A549 (cell line): ENCODE measurements around the gene PPP2R2C.

ENCODE experiments used
- POLR2A ChIP-seq: IDR thresholded peaks from 2 replicates; pipeline ENCODE4 v1.6.1; 2012; ENCODE audit warnings: mild to moderate bottlenecking, low read length
- TF ChIP-seq, protein P1 (sequence below): fragments of >200 bp; sonication (Bioruptor Twin); formaldehyde crosslinking; IDR thresholded peaks from 3 replicates; pipeline ENCODE4 v1.5.1; 2016

DNA sequence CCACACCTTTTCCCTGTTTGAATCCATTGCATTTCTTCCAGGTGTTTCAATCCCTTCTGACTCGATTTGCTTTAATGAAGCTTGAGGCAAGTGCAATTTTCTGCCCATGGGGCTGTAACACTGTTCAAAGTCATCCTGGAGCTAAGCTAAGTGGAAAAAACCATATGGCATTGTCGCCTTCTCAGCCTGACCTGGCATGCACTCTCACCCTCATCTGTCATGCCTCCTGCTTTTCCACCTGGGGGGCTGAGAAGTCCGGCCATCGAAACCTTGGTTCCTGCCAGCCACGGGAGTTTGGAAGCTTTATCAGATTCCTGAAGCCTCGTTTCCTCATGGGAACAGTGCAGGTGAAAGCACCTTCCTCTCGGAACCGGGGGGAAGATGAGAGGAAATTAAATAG lies 164.5 kb downstream of the PPP2R2C start:
- TF ChIP-seq, protein P1, sequence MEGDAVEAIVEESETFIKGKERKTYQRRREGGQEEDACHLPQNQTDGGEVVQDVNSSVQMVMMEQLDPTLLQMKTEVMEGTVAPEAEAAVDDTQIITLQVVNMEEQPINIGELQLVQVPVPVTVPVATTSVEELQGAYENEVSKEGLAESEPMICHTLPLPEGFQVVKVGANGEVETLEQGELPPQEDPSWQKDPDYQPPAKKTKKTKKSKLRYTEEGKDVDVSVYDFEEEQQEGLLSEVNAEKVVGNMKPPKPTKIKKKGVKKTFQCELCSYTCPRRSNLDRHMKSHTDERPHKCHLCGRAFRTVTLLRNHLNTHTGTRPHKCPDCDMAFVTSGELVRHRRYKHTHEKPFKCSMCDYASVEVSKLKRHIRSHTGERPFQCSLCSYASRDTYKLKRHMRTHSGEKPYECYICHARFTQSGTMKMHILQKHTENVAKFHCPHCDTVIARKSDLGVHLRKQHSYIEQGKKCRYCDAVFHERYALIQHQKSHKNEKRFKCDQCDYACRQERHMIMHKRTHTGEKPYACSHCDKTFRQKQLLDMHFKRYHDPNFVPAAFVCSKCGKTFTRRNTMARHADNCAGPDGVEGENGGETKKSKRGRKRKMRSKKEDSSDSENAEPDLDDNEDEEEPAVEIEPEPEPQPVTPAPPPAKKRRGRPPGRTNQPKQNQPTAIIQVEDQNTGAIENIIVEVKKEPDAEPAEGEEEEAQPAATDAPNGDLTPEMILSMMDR: no peak
- TF ChIP-seq POLR2A: no peak
